Mucosa of stomach (tissue), 1 donor: ENCODE results near the gene MCF2L.
A peak's percentile ranks its signal among the peaks of the same experiment; 100 is the strongest.

Source experiments
- H3K27me3 ChIP-seq: one replicate; pipeline ENCODE4 v1.7.0; 2013; ENCODE audit warnings: mild to moderate bottlenecking, low read length; ENCODE audit not compliant: control insufficient read depth, insufficient read depth
- H3K36me3 ChIP-seq: one replicate; pipeline ENCODE4 v1.7.0; 2013; ENCODE audit warnings: low read length; ENCODE audit not compliant: control insufficient read depth, insufficient read depth
- H3K4me1 ChIP-seq: one replicate; pipeline ENCODE4 v1.7.0; 2013; ENCODE audit warnings: mild to moderate bottlenecking, low read length; ENCODE audit not compliant: control insufficient read depth, insufficient read depth
- H3K4me3 ChIP-seq: one replicate; pipeline ENCODE4 v1.7.0; 2013; ENCODE audit warnings: low read length
- H3K9ac ChIP-seq: one replicate; pipeline ENCODE4 v1.7.0; 2013; ENCODE audit warnings: mild to moderate bottlenecking, low read length, moderate library complexity
- H3K9me3 ChIP-seq: one replicate; pipeline ENCODE4 v1.7.0; 2013; ENCODE audit warnings: mild to moderate bottlenecking, low read length, moderate library complexity; ENCODE audit not compliant: control insufficient read depth
- donor health status: Pancreatic carcinoma.

MCF2L gene

DNA sequence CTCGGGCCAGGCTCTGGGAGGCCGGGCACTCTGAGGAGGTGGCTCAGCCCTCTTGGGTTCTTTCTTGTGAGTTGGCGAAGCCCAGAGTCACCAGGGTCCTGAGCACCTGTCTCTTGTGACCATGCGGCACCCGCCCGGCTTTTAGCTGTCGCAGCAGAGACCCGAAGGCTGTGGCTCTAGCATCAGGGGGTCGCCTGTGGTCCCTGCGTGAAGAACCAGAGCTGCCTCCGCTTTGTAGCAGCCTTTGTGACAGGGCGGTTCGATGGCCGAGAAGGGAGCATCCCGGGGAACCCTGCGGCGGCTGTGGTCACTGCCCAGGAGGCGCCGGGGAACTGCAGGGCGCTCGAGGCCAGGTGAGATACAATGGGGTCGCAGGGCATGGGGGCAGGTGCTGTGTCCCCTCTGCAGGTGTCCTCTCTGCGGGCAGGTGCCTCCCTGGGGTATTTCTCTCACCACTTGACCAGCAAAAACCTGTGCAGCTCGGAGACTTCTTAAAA, 10.4 kb downstream of the MCF2L start:
- Histone ChIP-seq H3K9ac (peak overlapping the region; percentile 8), H3K36me3 (peaks cover 5% of the 10 kb centered on the region), H3K4me3 (no peak overlapping the region)

GRCh38 chr13:112980434-112980833, 11.4 kb downstream of the MCF2L start:
- H3K9me3 ChIP-seq = no peaks in the 10 kb centered on the region
- no peaks in the 10 kb centered on the region for H3K36me3 ChIP-seq
- H3K4me3 ChIP-seq = no peak overlapping the region
- H3K4me1 ChIP-seq = peaks cover 34% of the 10 kb centered on the region
- H3K27me3 ChIP-seq = no peaks in the 10 kb centered on the region
- no peak overlapping the region for H3K9ac ChIP-seq

More for the DNA sequence above, 10.4 kb downstream of the MCF2L start:
- no peaks in the 10 kb centered on the region for H3K9me3 ChIP-seq
- peaks cover 25% of the 10 kb centered on the region for H3K4me1 ChIP-seq
- H3K27me3 ChIP-seq = no peaks in the 10 kb centered on the region

GRCh38 chr13:112981451-112981850, 12.4 kb downstream of the MCF2L start:
- Histone ChIP-seq H3K9ac (no peak overlapping the region), H3K9me3 (no peaks in the 10 kb centered on the region), H3K27me3 (no peaks in the 10 kb centered on the region), H3K36me3 (no peaks in the 10 kb centered on the region), H3K4me3 (no peak overlapping the region), H3K4me1 (peaks cover 44% of the 10 kb centered on the region)

GRCh38 chr13:112982281-112983041, 13.4 kb downstream of the MCF2L start:
- Histone ChIP-seq H3K36me3 (no peaks in the 10 kb centered on the region), H3K4me3 (no peak overlapping the region), H3K27me3 (no peaks in the 10 kb centered on the region), H3K9ac (no peak overlapping the region), H3K9me3 (no peaks in the 10 kb centered on the region), H3K4me1 (peaks cover 46% of the 10 kb centered on the region)

GRCh38 chr13:112983042-112983305, 14.0 kb downstream of the MCF2L start:
- peaks cover 46% of the 10 kb centered on the region for H3K4me1 ChIP-seq
- H3K9ac ChIP-seq = peak overlapping the region; percentile 15
- H3K27me3 ChIP-seq = no peaks in the 10 kb centered on the region
- H3K4me3 ChIP-seq = no peak overlapping the region
- no peaks in the 10 kb centered on the region for H3K9me3 ChIP-seq
- H3K36me3 ChIP-seq = no peaks in the 10 kb centered on the region

- no peak overlapping the region for H3K4me3 ChIP-seq
- H3K9ac ChIP-seq = peak overlapping the region; percentile 15
These were observed 14.6 kb downstream of the MCF2L start for GRCh38 chr13:112983428-112984196.

GRCh38 chr13:112984501-112984900, 15.5 kb downstream of the MCF2L start:
- no peaks in the 10 kb centered on the region for H3K9me3 ChIP-seq
- no peaks in the 10 kb centered on the region for H3K27me3 ChIP-seq
- peaks cover 36% of the 10 kb centered on the region for H3K4me1 ChIP-seq
- H3K4me3 ChIP-seq = peak overlapping the region; percentile 58
- H3K9ac ChIP-seq = peak overlapping the region; percentile 77
- no peaks in the 10 kb centered on the region for H3K36me3 ChIP-seq

More at GRCh38 chr13:112983428-112984196, 14.6 kb downstream of the MCF2L start:
- H3K9me3 ChIP-seq = no peaks in the 10 kb centered on the region
- no peaks in the 10 kb centered on the region for H3K36me3 ChIP-seq
- no peaks in the 10 kb centered on the region for H3K27me3 ChIP-seq
- peaks cover 44% of the 10 kb centered on the region for H3K4me1 ChIP-seq

DNA sequence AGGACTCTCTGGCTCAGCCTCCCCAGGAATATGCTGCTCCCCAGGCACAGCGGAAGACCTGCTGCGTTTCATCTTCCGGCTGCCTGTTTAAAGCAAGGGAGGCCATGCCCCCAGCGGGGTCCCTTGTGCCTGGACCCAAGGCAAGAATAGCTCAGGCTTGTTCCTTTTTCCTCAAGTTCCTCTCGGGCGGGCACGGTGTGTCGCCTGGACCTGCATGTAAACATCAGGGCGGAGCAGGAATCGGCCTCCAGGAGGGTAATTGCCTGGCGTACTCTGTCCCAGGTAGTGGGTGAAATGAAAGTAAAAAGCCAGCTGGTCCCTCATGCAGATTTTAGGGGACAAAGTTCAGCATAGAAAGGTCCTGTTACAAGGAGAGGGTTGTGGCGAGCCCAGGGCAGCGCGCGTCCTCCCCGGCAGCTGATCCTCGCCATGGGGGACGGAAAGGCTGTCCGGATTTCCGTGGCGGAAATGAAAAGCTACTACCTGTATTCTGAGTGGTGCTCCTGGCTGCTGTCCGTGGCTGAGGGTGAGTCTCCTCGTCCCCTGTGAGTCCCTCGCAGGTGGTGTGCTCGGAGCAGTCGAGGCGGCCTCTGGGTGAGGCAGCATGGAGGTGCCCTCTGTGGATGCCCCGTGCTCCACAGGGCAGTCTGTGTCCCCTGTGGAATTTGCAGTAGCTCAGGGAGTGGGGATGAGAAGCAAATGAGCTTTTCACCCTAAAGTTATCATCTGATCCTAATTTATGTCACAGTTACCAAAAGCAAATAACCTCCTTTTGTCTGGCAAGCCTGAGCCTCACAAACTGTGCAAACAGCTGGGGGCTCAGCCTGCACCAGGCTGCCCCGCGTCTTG, 16.2 kb downstream of the MCF2L start:
- Histone ChIP-seq H3K9me3 (no peaks in the 10 kb centered on the region), H3K9ac (peak overlapping the region; percentile 77), H3K4me3 (peak overlapping the region; percentile 58), H3K36me3 (no peaks in the 10 kb centered on the region), H3K27me3 (no peaks in the 10 kb centered on the region), H3K4me1 (peaks cover 42% of the 10 kb centered on the region)

DNA sequence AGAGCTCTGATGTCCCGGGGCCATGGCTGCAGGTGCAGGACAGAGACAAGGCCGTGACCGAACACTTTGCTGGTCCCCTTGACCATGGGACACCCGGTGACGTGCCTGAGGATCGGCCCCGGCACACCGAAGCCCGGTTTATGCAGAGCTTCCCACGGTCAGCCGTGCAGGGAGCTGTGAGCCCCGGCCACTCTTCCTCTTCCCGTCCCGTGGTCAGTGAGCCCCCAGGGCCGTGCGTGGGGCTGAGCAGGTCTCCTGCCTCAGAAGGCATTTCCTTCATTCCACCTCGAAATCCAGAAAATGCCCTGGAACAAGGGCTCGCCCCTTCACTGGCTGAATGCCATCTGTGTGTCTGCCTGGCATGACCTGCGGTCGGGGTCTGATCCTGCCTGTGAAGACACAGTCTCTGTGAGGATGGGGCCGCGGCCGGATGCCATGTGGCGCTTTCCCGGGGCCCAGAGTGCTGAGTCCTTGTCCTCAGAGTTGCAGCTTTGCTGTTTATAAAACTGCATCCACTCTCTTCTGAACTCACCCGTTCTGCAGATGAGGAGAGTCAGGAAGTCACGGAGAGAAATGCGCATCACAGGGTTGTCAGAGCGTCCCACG, 16.9 kb downstream of the MCF2L start:
- no peaks in the 10 kb centered on the region for H3K27me3 ChIP-seq
- peaks cover 49% of the 10 kb centered on the region for H3K4me1 ChIP-seq
- no peaks in the 10 kb centered on the region for H3K9me3 ChIP-seq
- peak overlapping the region; percentile 77 for H3K9ac ChIP-seq
- H3K4me3 ChIP-seq = no peak overlapping the region
- no peaks in the 10 kb centered on the region for H3K36me3 ChIP-seq

- no peaks in the 10 kb centered on the region for H3K36me3 ChIP-seq
- H3K9ac ChIP-seq = no peak overlapping the region
- peaks cover 55% of the 10 kb centered on the region for H3K4me1 ChIP-seq
- no peaks in the 10 kb centered on the region for H3K9me3 ChIP-seq
- no peaks in the 10 kb centered on the region for H3K27me3 ChIP-seq
- no peak overlapping the region for H3K4me3 ChIP-seq
These were observed 17.5 kb downstream of the MCF2L start for GRCh38 chr13:112986470-112986869.

GRCh38 chr13:112986946-112987681, 18.1 kb downstream of the MCF2L start:
- Histone ChIP-seq H3K4me1 (peaks cover 61% of the 10 kb centered on the region), H3K9me3 (no peaks in the 10 kb centered on the region), H3K36me3 (no peaks in the 10 kb centered on the region), H3K4me3 (no peak overlapping the region), H3K27me3 (no peaks in the 10 kb centered on the region), H3K9ac (no peak overlapping the region)
